WTC11 (cell line): ENCODE measurements around the gene TMEM9. TPM values are rescaled to one million over a fixed set of nuclear protein-coding genes. Genes with fewer than 3 reads are reported as not detected.

Experiments
- ATAC-seq: fragments of 200-7000 bp; cut with Tn5 transposase; 2 replicates; pipeline ENCODE4 v1.10.0; 2021; ENCODE audit warnings: mild to moderate bottlenecking, moderate library complexity
- CTCF ChIA-PET: fragments of 300-600 bp; sonication (Branson Sonifier 250); formaldehyde crosslinking; loops from one replicate; lab custom pipeline; 2021; ENCODE audit warnings: antibody characterized with exemption; lab: Charles Lee
- POLR2A ChIA-PET: fragments of 350-600 bp; sonication (Branson Sonifier 250); formaldehyde crosslinking; loops from one replicate; lab custom pipeline; 2021; ENCODE audit warnings: antibody characterized with exemption; lab: Charles Lee
- DNase-seq: peaks from one replicate; pipeline ENCODE4 v3.0.0; 2021; ENCODE audit warnings: low spot score
- H3K27ac Mint-ChIP-seq: 2 replicates; pipeline ENCODE4 v1.8.0; 2021; ENCODE audit warnings: mixed read lengths
- H3K27me3 Mint-ChIP-seq: 2 replicates; pipeline ENCODE4 v1.8.0; 2021; ENCODE audit warnings: low read depth, mild to moderate bottlenecking, moderate library complexity, mixed read lengths
- H3K36me3 Mint-ChIP-seq: 2 replicates; pipeline ENCODE4 v1.8.0; 2021; ENCODE audit warnings: mixed read lengths
- H3K4me1 Mint-ChIP-seq: 2 replicates; pipeline ENCODE4 v1.8.0; 2022; ENCODE audit warnings: mixed read lengths
- H3K4me3 Mint-ChIP-seq: 2 replicates; pipeline ENCODE4 v1.8.0; 2021; ENCODE audit warnings: mild to moderate bottlenecking, moderate library complexity, mixed read lengths
- H3K9me3 Mint-ChIP-seq: 2 replicates; pipeline ENCODE4 v1.8.0; 2021; ENCODE audit warnings: mixed read lengths
- ATF1 ChIP-seq: sonication (generic); formaldehyde crosslinking; IDR thresholded peaks from 2 replicates; pipeline ENCODE4 v1.8.1; 2023; ENCODE audit warnings: mild to moderate bottlenecking, moderate library complexity, missing genetic modification reagents
- ETV6 ChIP-seq: sonication (generic); formaldehyde crosslinking; IDR thresholded peaks from 2 replicates; pipeline ENCODE4 v1.8.1; 2022; ENCODE audit warnings: mild to moderate bottlenecking, missing genetic modification reagents
- FOXJ3 ChIP-seq: sonication (generic); formaldehyde crosslinking; IDR thresholded peaks from 2 replicates; pipeline ENCODE4 v1.9.0; 2021; ENCODE audit warnings: missing genetic modification reagents, mild to moderate bottlenecking, borderline replicate concordance
- FOXP1 ChIP-seq: sonication (generic); formaldehyde crosslinking; IDR thresholded peaks from 2 replicates; pipeline ENCODE4 v1.8.0; 2022; ENCODE audit warnings: missing genetic modification reagents, mild to moderate bottlenecking, moderate library complexity, borderline replicate concordance
- GRHL2 ChIP-seq: fragments of 250-450 bp; sonication (Bioruptor Pico); IDR thresholded peaks from 2 replicates; pipeline ENCODE4 v1.8.0; 2022; ENCODE audit warnings: mild to moderate bottlenecking, moderate library complexity; ENCODE audit not compliant: insufficient replicate concordance, severe bottlenecking
- GTF2I ChIP-seq: fragments of 250-450 bp; sonication (Bioruptor Pico); conservative IDR thresholded peaks from 2 replicates; pipeline ENCODE4 v1.4.0; 2021; ENCODE audit warnings: mild to moderate bottlenecking
- JAZF1 ChIP-seq: fragments of 250-450 bp; sonication (Bioruptor Pico); IDR thresholded peaks from 2 replicates; pipeline ENCODE4 v1.9.0; 2021; ENCODE audit warnings: moderate library complexity, mild to moderate bottlenecking, inconsistent platforms
- KAT7 ChIP-seq: sonication (generic); formaldehyde crosslinking; IDR thresholded peaks from 2 replicates; pipeline ENCODE4 v1.8.1; 2023; ENCODE audit warnings: missing genetic modification reagents, mild to moderate bottlenecking, borderline replicate concordance
- MYBL2 ChIP-seq: sonication (generic); formaldehyde crosslinking; IDR thresholded peaks from 2 replicates; pipeline ENCODE4 v1.8.1; 2023; ENCODE audit warnings: mild to moderate bottlenecking, moderate library complexity, missing genetic modification reagents
- RORB ChIP-seq: fragments of 250-450 bp; sonication (Bioruptor Pico); IDR thresholded peaks from 2 replicates; pipeline ENCODE4 v1.9.0; 2021; ENCODE audit warnings: mild to moderate bottlenecking
- SMAD3 ChIP-seq: sonication (generic); formaldehyde crosslinking; IDR thresholded peaks from 2 replicates; pipeline ENCODE4 v1.8.0; 2022; ENCODE audit warnings: missing genetic modification reagents, mild to moderate bottlenecking, borderline replicate concordance
- SMAD4 ChIP-seq: sonication (generic); formaldehyde crosslinking; IDR thresholded peaks from 2 replicates; pipeline ENCODE4 v1.8.0; 2022; ENCODE audit warnings: mild to moderate bottlenecking, missing genetic modification reagents
- TEAD1 ChIP-seq: sonication (generic); formaldehyde crosslinking; IDR thresholded peaks from 2 replicates; pipeline ENCODE4 v1.8.0; 2022; ENCODE audit warnings: mild to moderate bottlenecking, missing genetic modification reagents
- TEAD4 ChIP-seq: sonication (generic); formaldehyde crosslinking; IDR thresholded peaks from 2 replicates; pipeline ENCODE4 v1.8.0; 2022; ENCODE audit warnings: mild to moderate bottlenecking, missing genetic modification reagents
- TP53 ChIP-seq: sonication (generic); formaldehyde crosslinking; IDR thresholded peaks from 2 replicates; pipeline ENCODE4 v1.8.1; 2023; ENCODE audit warnings: mild to moderate bottlenecking, missing genetic modification reagents
- ZBTB21 ChIP-seq: sonication (generic); formaldehyde crosslinking; IDR thresholded peaks from 2 replicates; pipeline ENCODE4 v1.8.1; 2023; ENCODE audit warnings: mild to moderate bottlenecking, missing genetic modification reagents, borderline replicate concordance
- ZNF138 ChIP-seq: sonication (generic); formaldehyde crosslinking; conservative IDR thresholded peaks from 2 replicates; pipeline ENCODE4 v1.8.1; 2022; ENCODE audit warnings: mild to moderate bottlenecking, moderate library complexity, missing genetic modification reagents
- ZNF219 ChIP-seq: sonication (generic); formaldehyde crosslinking; IDR thresholded peaks from 2 replicates; pipeline ENCODE4 v1.8.0; 2023; ENCODE audit warnings: missing genetic modification reagents, mild to moderate bottlenecking, borderline replicate concordance
- ZNF396 ChIP-seq: fragments of 250-450 bp; sonication (Bioruptor Pico); IDR thresholded peaks from 2 replicates; pipeline ENCODE4 v1.8.0; 2021; ENCODE audit warnings: mild to moderate bottlenecking, moderate library complexity, borderline replicate concordance
- ZNF423 ChIP-seq: fragments of 250-450 bp; sonication (Bioruptor Pico); IDR thresholded peaks from 2 replicates; pipeline ENCODE4 v2.1.2; 2022; ENCODE audit warnings: mild to moderate bottlenecking, moderate library complexity
- ZNF671 ChIP-seq: fragments of 250-450 bp; sonication (Bioruptor Pico); IDR thresholded peaks from 2 replicates; pipeline ENCODE4 v1.8.0; 2021; ENCODE audit warnings: mild to moderate bottlenecking
- total RNA-seq: library from RNA; stranded (reverse); gene quantifications from 3 replicates; pipeline ENCODE4 v1.2.3, GENCODE V29; 2021
- TF ChIP-seq, protein P1 (sequence below): sonication (generic); formaldehyde crosslinking; IDR thresholded peaks from 2 replicates; pipeline ENCODE4 v1.8.1; 2023; ENCODE audit warnings: mild to moderate bottlenecking, missing genetic modification reagents, moderate library complexity
- TF ChIP-seq, protein P2 (sequence below): sonication (generic); formaldehyde crosslinking; IDR thresholded peaks from 2 replicates; pipeline ENCODE4 v1.8.0; 2022; ENCODE audit warnings: mild to moderate bottlenecking, missing genetic modification reagents
- TF ChIP-seq, protein P3 (sequence below): sonication (generic); formaldehyde crosslinking; IDR thresholded peaks from 2 replicates; pipeline ENCODE4 v1.8.1; 2022; ENCODE audit warnings: mild to moderate bottlenecking, moderate library complexity, missing genetic modification reagents
- TF ChIP-seq, protein P4 (sequence below): sonication (generic); formaldehyde crosslinking; conservative IDR thresholded peaks from 2 replicates; pipeline ENCODE4 v1.8.1; 2022; ENCODE audit warnings: mild to moderate bottlenecking, missing genetic modification reagents
- TF ChIP-seq, protein P5 (sequence below): sonication (generic); formaldehyde crosslinking; conservative IDR thresholded peaks from 2 replicates; pipeline ENCODE4 v1.8.1; 2023; ENCODE audit warnings: mild to moderate bottlenecking, low read depth, missing genetic modification reagents, moderate library complexity

Gene TMEM9
- total RNA-seq, 1 experiment from 2014 or later = 97.5 TPM

DNA sequence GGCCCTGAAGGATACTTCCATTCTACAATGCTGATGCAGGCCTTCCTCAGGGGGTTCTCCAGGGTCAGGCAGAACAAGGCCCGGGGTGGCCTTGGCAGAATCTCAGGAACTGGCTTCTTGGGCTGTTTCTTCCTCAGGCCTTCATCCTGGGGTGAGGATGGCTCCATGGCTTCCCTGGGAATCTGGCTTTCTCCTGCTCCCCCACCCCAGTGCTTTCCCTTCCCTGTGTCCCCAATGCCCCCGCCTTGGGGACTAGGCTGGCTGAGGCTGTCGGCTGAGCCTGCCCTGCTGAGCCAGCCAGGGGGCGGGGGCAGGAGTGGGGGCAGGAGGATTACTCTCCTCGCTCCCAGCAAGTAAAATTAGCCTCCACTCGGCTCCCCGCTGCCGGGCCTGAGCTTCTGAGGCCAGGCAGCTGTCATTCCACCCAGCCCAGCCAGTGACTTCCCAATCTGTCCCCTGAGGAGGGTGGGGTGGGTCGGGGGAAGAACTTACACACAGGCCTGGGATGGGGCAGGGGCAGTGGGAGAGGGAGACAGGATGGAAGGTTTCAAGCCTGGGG is 42.0 kb downstream of the TMEM9 start, which contains the start of gene CACNA1S (continued):
- TF ChIP-seq, protein P1, sequence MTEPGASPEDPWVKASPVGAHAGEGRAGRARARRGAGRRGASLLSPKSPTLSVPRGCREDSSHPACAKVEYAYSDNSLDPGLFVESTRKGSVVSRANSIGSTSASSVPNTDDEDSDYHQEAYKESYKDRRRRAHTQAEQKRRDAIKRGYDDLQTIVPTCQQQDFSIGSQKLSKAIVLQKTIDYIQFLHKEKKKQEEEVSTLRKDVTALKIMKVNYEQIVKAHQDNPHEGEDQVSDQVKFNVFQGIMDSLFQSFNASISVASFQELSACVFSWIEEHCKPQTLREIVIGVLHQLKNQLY = no peak

DNA sequence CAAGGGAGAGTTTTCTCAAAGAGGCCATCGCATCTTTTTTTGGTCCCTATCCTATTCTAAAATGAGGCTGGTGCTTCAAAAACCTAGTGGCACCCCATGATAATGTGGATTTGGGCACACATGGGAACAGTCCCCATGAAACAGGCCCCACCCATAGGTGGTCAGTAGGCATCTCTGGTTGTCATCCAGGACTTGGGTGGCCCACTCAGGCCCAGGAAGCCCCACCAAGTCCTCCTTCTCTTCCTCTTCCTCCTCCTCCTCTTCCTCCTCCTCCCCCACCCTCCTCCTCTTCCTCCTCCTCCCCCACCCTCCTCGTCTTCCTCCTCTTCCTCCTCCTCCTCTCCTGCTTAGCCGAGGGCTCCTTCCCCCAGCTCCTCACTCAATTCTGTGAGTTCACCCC is 42.6 kb downstream of the TMEM9 start:
- ATAC-seq (no peak), DNase-seq (no peak)
- ChIA-PET CTCF (interaction anchor here (0.5 to 8.2 kb wide), 5 partner anchors 7 to 140 kb away, joined by 3 to 124 read pairs (median 6); no protein-coding TSS in a partner anchor), POLR2A (no interaction called here)
- Mint-ChIP-seq H3K27me3 (peaks cover 39% of the 10 kb centered on the region), H3K4me1 (peaks cover 5% of the 10 kb centered on the region; the same call in 1 of the 2 replicates), H3K9me3 (no peaks in the 10 kb centered on the region), H3K27ac (no peak overlapping the region), H3K4me3 (no peak overlapping the region), H3K36me3 (no peaks in the 10 kb centered on the region)
- no peak for TF ChIP-seq GRHL2 (CRISPR knock-in tag)

DNA sequence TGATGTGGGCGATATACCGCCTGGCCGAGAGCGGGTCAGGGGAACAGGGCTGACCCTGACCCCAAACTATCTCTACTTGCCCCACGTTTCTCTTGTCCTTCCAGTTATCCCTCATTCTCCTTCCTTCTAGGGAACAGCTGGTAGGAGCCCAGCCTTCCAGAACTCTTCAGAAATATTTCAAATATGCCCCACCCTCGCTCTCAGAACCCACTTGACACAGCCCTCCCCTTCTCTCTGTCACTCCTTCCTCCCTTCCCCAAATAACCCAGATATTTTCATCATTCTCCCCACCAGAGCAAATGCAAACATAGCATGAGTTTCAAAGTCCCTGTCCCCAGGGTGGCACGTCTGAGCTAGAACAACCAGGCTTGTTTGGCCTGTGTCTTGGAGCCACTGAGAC is 43.1 kb downstream of the TMEM9 start:
- no peaks in the 10 kb centered on the region for H3K9me3 Mint-ChIP-seq
- peaks cover 35% of the 10 kb centered on the region for H3K27me3 Mint-ChIP-seq
- POLR2A ChIA-PET = no interaction called here
- TF ChIP-seq ETV6 (no peak), TP53 (CRISPR knock-in tag) (no peak), ZNF396 (CRISPR knock-in tag) (no peak), GTF2I (CRISPR knock-in tag) (no peak), ZBTB21 (CRISPR knock-in tag) (no peak), ZNF423 (CRISPR knock-in tag) (no peak), FOXP1 (CRISPR knock-in tag) (no peak), ZNF671 (CRISPR knock-in tag) (no peak), ATF1 (CRISPR knock-in tag) (no peak), SMAD4 (CRISPR knock-in tag) (no peak), ZNF219 (CRISPR knock-in tag) (no peak), TEAD1 (CRISPR knock-in tag) (no peak), FOXJ3 (no peak), KAT7 (no peak)
- TF ChIP-seq, protein P2, sequence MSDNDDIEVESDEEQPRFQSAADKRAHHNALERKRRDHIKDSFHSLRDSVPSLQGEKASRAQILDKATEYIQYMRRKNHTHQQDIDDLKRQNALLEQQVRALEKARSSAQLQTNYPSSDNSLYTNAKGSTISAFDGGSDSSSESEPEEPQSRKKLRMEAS (CRISPR knock-in tag) = no peak
- TF ChIP-seq, protein P3, sequence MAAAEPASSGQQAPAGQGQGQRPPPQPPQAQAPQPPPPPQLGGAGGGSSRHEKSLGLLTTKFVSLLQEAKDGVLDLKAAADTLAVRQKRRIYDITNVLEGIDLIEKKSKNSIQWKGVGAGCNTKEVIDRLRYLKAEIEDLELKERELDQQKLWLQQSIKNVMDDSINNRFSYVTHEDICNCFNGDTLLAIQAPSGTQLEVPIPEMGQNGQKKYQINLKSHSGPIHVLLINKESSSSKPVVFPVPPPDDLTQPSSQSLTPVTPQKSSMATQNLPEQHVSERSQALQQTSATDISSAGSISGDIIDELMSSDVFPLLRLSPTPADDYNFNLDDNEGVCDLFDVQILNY (CRISPR knock-in tag) = no peak
- TF ChIP-seq, protein P4, sequence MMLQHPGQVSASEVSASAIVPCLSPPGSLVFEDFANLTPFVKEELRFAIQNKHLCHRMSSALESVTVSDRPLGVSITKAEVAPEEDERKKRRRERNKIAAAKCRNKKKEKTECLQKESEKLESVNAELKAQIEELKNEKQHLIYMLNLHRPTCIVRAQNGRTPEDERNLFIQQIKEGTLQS = no peak
- H3K36me3 Mint-ChIP-seq = no peaks in the 10 kb centered on the region
- peaks cover 5% of the 10 kb centered on the region; the same call in 1 of the 2 replicates for H3K4me1 Mint-ChIP-seq
- H3K4me3 Mint-ChIP-seq = no peak overlapping the region
- CTCF ChIA-PET = interaction anchor here (0.5 to 8.2 kb wide), 5 partner anchors 8 to 139 kb away, joined by 3 to 124 read pairs (median 6); no protein-coding TSS in a partner anchor
- DNase-seq (no peak), ATAC-seq (no peak)
- H3K27ac Mint-ChIP-seq = no peak overlapping the region

DNA sequence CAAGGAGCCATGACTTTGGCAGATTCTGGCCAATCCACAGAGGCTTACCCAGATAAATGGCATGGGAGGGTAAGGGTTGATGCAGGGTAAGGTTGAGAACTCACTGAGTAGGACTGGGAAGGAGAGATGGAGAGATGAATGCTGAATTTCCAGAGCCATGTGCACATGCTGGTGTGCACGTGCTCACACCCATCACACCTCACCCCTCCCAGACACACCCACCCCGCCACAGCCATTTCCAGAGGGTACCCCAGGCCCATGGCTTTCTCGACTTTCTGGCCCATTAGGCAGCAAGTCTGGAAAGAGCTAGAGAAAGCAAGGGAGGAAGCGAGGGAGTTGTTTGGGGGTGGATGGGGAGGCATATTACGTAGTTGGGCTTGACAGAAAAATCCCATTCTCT is 43.7 kb downstream of the TMEM9 start:
- H3K27me3 Mint-ChIP-seq = peaks cover 30% of the 10 kb centered on the region

More for the DNA sequence above, 43.7 kb downstream of the TMEM9 start:
- ChIA-PET POLR2A (no interaction called here), CTCF (interaction anchor here (0.6 to 8.2 kb wide), 5 partner anchors 8 to 172 kb away, joined by 3 to 124 read pairs (median 6); no protein-coding TSS in a partner anchor)
- no peak for DNase-seq
- H3K4me1 Mint-ChIP-seq = peaks cover 5% of the 10 kb centered on the region; the same call in 1 of the 2 replicates
- H3K4me3 Mint-ChIP-seq = no peak overlapping the region
- H3K36me3 Mint-ChIP-seq = no peaks in the 10 kb centered on the region
- H3K27ac Mint-ChIP-seq = no peak overlapping the region
- TF ChIP-seq, protein P5, sequence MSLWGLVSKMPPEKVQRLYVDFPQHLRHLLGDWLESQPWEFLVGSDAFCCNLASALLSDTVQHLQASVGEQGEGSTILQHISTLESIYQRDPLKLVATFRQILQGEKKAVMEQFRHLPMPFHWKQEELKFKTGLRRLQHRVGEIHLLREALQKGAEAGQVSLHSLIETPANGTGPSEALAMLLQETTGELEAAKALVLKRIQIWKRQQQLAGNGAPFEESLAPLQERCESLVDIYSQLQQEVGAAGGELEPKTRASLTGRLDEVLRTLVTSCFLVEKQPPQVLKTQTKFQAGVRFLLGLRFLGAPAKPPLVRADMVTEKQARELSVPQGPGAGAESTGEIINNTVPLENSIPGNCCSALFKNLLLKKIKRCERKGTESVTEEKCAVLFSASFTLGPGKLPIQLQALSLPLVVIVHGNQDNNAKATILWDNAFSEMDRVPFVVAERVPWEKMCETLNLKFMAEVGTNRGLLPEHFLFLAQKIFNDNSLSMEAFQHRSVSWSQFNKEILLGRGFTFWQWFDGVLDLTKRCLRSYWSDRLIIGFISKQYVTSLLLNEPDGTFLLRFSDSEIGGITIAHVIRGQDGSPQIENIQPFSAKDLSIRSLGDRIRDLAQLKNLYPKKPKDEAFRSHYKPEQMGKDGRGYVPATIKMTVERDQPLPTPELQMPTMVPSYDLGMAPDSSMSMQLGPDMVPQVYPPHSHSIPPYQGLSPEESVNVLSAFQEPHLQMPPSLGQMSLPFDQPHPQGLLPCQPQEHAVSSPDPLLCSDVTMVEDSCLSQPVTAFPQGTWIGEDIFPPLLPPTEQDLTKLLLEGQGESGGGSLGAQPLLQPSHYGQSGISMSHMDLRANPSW = no peak
- no peak for TF ChIP-seq MYBL2 (CRISPR knock-in tag)
- no peak for TF ChIP-seq SMAD3 (CRISPR knock-in tag)
- TF ChIP-seq RORB (CRISPR knock-in tag) = no peak
- TF ChIP-seq ZNF138 (CRISPR knock-in tag) = no peak
- no peak for TF ChIP-seq TEAD4
- no peak for TF ChIP-seq JAZF1 (CRISPR knock-in tag)
- ATAC-seq = no peak
- no peaks in the 10 kb centered on the region for H3K9me3 Mint-ChIP-seq
